Measurements from ENCODE around the gene MDM4. TPM values are rescaled to one million over a fixed set of nuclear protein-coding genes. Genes with fewer than 3 reads are reported as not detected.

Gene MDM4
- total RNA-seq, 4 donors from 2014 or later, result 64.3 to 140 (median 109) TPM

DNA sequence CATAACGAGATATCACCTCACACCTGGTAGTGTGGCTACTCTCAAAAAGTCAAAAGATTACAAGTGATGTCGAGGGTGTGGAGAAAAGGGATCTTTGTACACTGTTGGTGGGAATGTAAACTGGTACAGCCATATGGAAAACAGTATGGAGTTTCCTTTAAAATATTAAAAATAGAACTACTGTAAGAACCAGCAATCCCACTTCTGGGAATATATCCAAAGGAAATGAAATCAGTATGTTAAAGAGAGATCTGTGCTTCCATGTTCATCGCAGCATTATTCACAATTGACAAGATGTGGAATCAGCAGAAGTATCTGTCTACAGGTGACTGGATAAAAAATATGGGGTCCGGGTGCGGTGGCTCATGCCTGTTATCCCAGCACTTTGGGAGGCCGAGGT is 14.0 kb upstream of the MDM4 start:
- WGBS, 2 donors (ENCODE audit: low coverage in 1 of 2), result 73 to 83% methylated on average over 2 to 6 of the region's 6 CpGs
- intact Hi-C loops (cut with DNase I; ENCODE audit: low total_unique reads), result loop anchor here (2.0 to 5.0 kb wide), 2 partner anchors 55 to 70 kb away; no protein-coding TSS in a partner anchor

DNA sequence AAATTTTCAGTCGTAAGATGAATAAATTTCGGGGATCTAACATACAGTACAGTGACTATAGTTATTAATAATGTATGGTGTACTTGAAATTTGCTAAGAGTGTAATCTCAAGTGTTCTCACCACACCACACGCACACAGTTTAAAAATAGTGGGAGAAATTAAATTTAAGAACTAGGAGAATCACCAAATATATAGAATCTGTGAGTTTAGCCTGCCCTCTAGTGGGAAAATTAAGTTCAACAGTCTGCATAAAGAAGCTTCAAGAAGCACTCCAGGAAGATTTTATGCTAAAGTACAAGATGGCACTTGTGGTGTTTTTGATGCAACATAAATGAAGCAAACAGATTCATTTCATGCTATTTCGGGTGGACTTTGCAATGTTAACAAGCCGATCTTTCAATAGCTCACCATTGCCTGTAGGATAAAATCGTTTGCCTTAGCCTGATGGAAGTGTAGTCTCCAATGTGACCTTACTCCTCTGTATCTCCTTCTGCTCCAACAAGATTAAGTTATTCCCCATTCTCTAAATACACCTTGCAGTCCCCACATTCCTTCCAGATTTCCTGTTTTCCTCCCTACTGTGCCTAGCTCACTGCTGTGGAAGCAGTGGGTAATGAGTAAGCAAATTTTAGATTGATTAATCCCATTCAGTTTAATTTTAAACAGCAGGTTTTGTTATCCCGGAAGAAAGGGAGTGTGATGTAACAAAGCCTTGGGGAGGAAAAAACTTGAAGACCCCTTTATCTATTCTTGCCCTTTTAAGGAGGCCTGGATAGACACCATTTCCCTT is 12.9 kb upstream of the MDM4 start:
- TF ChIP-seq CTCF (IDR thresholded peaks at IDR 0.05) (peak; percentile 69 to 94 (median 81)), EP300 (IDR thresholded peaks at IDR 0.05; ENCODE audit: low read depth) (no peak)
- Histone ChIP-seq H3K36me3 (no peaks in the 10 kb centered on the region), H3K4me1 (peaks cover 0 to 21% (median 15%) of the 10 kb centered on the region in 4 donors), H3K27ac (no peak overlapping the region), H3K27me3 (no peaks in the 10 kb centered on the region), H3K9me3 (no peaks in the 10 kb centered on the region), H3K4me3 (no peak overlapping the region)
- DNase-seq, result no peak
- intact Hi-C loops (cut with DNase I; ENCODE audit: low total_unique reads) (loop anchor here (2.0 to 5.0 kb wide), 2 partner anchors 57 to 71 kb away; no protein-coding TSS in a partner anchor), in situ Hi-C loops (cut with MboI; ENCODE audit: low pct_ligation_motif_present in 1 of 4, low pct_unique_long_range_greater_than_20kb in 1 of 4, low sequenced_read_pairs in 3 of 4) (loop anchor here (5.0 to 10.0 kb wide), 3 partner anchors 56 to 61 kb away; no protein-coding TSS in a partner anchor)
- 23 to 24% methylated on average over 7 of the region's 7 CpGs for WGBS, 2 donors (ENCODE audit: low coverage in 1 of 2)

More for the DNA sequence above, 14.0 kb upstream of the MDM4 start:
- Histone ChIP-seq H3K36me3 (no peaks in the 10 kb centered on the region), H3K9me3 (no peaks in the 10 kb centered on the region), H3K27me3 (no peaks in the 10 kb centered on the region), H3K4me1 (peaks cover 0 to 14% (median 8%) of the 10 kb centered on the region in 4 donors), H3K4me3 (no peak overlapping the region), H3K27ac (no peak overlapping the region)
- in situ Hi-C loops (cut with MboI; ENCODE audit: low pct_ligation_motif_present in 1 of 4, low pct_unique_long_range_greater_than_20kb in 1 of 4, low sequenced_read_pairs in 3 of 4), result loop anchor here (5.0 to 10.0 kb wide), 3 partner anchors 55 to 60 kb away; no protein-coding TSS in a partner anchor
- no peak for DNase-seq
- TF ChIP-seq POLR2A (IDR thresholded peaks at IDR 0.05) (no peak), CTCF (IDR thresholded peaks at IDR 0.05) (no peak), POLR2AphosphoS5 (IDR thresholded peaks at IDR 0.05) (no peak), EP300 (IDR thresholded peaks at IDR 0.05; ENCODE audit: low read depth) (no peak)

GRCh38 chr1:204503913-204504519 is 12.2 kb upstream of the MDM4 start:
- WGBS, 2 donors (ENCODE audit: low coverage in 1 of 2), result 83 to 90% methylated on average over 4 of the region's 4 CpGs
- Histone ChIP-seq H3K4me1 (peaks cover 0 to 21% (median 15%) of the 10 kb centered on the region in 4 donors), H3K36me3 (no peaks in the 10 kb centered on the region), H3K4me3 (no peak overlapping the region), H3K27me3 (no peaks in the 10 kb centered on the region), H3K27ac (no peak overlapping the region), H3K9me3 (no peaks in the 10 kb centered on the region)
- no peak for DNase-seq
- TF ChIP-seq EP300 (IDR thresholded peaks at IDR 0.05; ENCODE audit: low read depth), result no peak
- TF ChIP-seq CTCF (IDR thresholded peaks at IDR 0.05), result no peak
- no peak for TF ChIP-seq POLR2AphosphoS5 (IDR thresholded peaks at IDR 0.05)
- no peak for TF ChIP-seq POLR2A (IDR thresholded peaks at IDR 0.05)
- intact Hi-C loops (cut with DNase I; ENCODE audit: low total_unique reads) (loop anchor here (2.0 to 5.0 kb wide), 2 partner anchors 57 to 72 kb away; no protein-coding TSS in a partner anchor), in situ Hi-C loops (cut with MboI; ENCODE audit: low pct_ligation_motif_present in 1 of 4, low pct_unique_long_range_greater_than_20kb in 1 of 4, low sequenced_read_pairs in 3 of 4) (loop anchor here (5.0 to 10.0 kb wide), 3 partner anchors 57 to 62 kb away; no protein-coding TSS in a partner anchor)

DNA sequence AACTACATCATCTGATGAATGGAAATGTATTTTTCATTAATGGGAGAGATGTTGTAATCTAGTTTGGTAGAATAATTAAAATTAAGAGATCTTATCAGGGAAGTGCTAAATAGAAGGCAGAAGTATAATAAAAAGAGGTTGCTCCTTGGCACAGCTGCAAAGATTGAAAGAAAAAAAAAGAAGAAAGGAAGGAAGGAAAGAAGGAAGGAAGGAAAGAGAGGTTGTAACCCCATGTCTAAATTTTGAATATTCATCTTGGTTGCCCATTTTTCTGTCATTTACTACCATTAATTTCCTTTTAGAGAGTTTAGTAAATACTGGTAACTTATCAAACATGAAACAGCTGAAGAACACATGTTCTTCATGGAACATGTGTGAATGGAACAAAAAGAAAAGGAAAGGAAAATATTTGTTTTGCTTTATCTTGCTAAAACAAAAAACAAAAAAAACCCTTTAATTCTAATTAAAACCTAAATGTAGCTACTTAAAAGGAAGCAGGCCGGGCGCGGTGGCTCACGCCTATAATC is 10.5 kb upstream of the MDM4 start:
- Histone ChIP-seq H3K9me3 (no peaks in the 10 kb centered on the region), H3K36me3 (no peaks in the 10 kb centered on the region), H3K27ac (peak overlapping the region; percentile 89 to 91 (median 90)), H3K4me3 (peak overlapping the region; percentile 2 to 64 (median 42)), H3K4me1 (peaks cover 0 to 21% (median 15%) of the 10 kb centered on the region in 4 donors), H3K27me3 (no peaks in the 10 kb centered on the region)
- in situ Hi-C loops (cut with MboI; ENCODE audit: low pct_ligation_motif_present in 1 of 4, low pct_unique_long_range_greater_than_20kb in 1 of 4, low sequenced_read_pairs in 3 of 4) (loop anchor here in 1 of 4 donors (10.0 kb wide), 1 partner anchor 61 kb away; no protein-coding TSS in a partner anchor), intact Hi-C loops (cut with DNase I; ENCODE audit: low total_unique reads) (no loop called here)
- TF ChIP-seq POLR2AphosphoS5 (IDR thresholded peaks at IDR 0.05) (no peak), EP300 (IDR thresholded peaks at IDR 0.05; ENCODE audit: low read depth) (no peak), CTCF (IDR thresholded peaks at IDR 0.05) (no peak), POLR2A (IDR thresholded peaks at IDR 0.05) (no peak)
- DNase-seq, result no peak
- WGBS, 2 donors (ENCODE audit: low coverage in 1 of 2), result 0% methylated on average over 4 of the region's 4 CpGs

All from transverse colon (tissue), 4 donors.